ENCODE data around the gene GAB1.

Gene GAB1

GRCh38 chr4:143441109-143441508 is 104.4 kb downstream of the GAB1 start:
- no peak for DNase-seq (ENCODE audit: extremely low read depth, low read depth)
- H3K4me3 ChIP-seq (replicated peaks; ENCODE audit: low read depth, low read length) = no peak overlapping the region
- TF ChIP-seq, protein P1, sequence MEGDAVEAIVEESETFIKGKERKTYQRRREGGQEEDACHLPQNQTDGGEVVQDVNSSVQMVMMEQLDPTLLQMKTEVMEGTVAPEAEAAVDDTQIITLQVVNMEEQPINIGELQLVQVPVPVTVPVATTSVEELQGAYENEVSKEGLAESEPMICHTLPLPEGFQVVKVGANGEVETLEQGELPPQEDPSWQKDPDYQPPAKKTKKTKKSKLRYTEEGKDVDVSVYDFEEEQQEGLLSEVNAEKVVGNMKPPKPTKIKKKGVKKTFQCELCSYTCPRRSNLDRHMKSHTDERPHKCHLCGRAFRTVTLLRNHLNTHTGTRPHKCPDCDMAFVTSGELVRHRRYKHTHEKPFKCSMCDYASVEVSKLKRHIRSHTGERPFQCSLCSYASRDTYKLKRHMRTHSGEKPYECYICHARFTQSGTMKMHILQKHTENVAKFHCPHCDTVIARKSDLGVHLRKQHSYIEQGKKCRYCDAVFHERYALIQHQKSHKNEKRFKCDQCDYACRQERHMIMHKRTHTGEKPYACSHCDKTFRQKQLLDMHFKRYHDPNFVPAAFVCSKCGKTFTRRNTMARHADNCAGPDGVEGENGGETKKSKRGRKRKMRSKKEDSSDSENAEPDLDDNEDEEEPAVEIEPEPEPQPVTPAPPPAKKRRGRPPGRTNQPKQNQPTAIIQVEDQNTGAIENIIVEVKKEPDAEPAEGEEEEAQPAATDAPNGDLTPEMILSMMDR (IDR thresholded peaks at IDR 0.05; ENCODE audit: low read depth, low read length, missing control alignments) = no peak

GRCh38 chr4:143441678-143442077 is 105.0 kb downstream of the GAB1 start:
- DNase-seq (ENCODE audit: extremely low read depth, low read depth) = no peak
- TF ChIP-seq, protein P1 (IDR thresholded peaks at IDR 0.05; ENCODE audit: low read depth, low read length, missing control alignments) = peak; percentile 11
- H3K4me3 ChIP-seq (replicated peaks; ENCODE audit: low read depth, low read length) = no peak overlapping the region

GRCh38 chr4:143443728-143444127 is 107.1 kb downstream of the GAB1 start:
- TF ChIP-seq, protein P1 (IDR thresholded peaks at IDR 0.05; ENCODE audit: low read depth, low read length, missing control alignments) = no peak
- DNase-seq (ENCODE audit: extremely low read depth, low read depth) = no peak
- no peak overlapping the region for H3K4me3 ChIP-seq (replicated peaks; ENCODE audit: low read depth, low read length)

GRCh38 chr4:143451186-143451585 is 114.5 kb downstream of the GAB1 start:
- no peak for DNase-seq (ENCODE audit: extremely low read depth, low read depth)
- TF ChIP-seq, protein P1 (IDR thresholded peaks at IDR 0.05; ENCODE audit: low read depth, low read length, missing control alignments) = no peak
- H3K4me3 ChIP-seq (replicated peaks; ENCODE audit: low read depth, low read length) = no peak overlapping the region

- no peak for DNase-seq (ENCODE audit: extremely low read depth, low read depth)
- no peak overlapping the region for H3K4me3 ChIP-seq (replicated peaks; ENCODE audit: low read depth, low read length)
These were observed 118.5 kb downstream of the GAB1 start for GRCh38 chr4:143455211-143455610.

DNA sequence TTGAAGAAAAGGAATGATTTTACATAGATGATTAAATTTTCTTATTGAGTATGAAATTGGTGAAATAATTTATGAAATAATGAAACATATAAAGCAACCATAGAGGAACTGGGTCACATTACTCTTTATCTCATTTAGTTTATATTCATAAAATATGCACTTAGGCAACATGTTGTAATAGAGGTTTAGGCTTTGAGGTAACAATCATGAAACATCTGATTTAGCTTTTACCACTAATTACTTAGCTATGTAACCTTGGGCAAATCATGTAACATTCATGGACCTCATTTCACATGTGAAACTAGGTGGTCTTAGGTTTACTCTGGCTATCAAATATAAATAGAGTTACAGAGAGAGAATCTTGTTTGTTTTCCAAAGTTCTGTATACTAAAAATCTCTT is 122.3 kb downstream of the GAB1 start:
- TF ChIP-seq, protein P1 (IDR thresholded peaks at IDR 0.05; ENCODE audit: low read depth, low read length, missing control alignments) = no peak
- no peak for DNase-seq (ENCODE audit: extremely low read depth, low read depth)
- no peak overlapping the region for H3K4me3 ChIP-seq (replicated peaks; ENCODE audit: low read depth, low read length)

More at GRCh38 chr4:143455211-143455610, 118.5 kb downstream of the GAB1 start:
- TF ChIP-seq, protein P1 (IDR thresholded peaks at IDR 0.05; ENCODE audit: low read depth, low read length, missing control alignments) = no peak
